WTC11 (cell line): ENCODE results near the gene ATG7. TPM values are rescaled to one million over a fixed set of nuclear protein-coding genes. Genes with fewer than 3 reads are reported as not detected.

Experiments used
- ATAC-seq: fragments of 200-7000 bp; cut with Tn5 transposase; 2 replicates; pipeline ENCODE4 v1.10.0; 2021; ENCODE audit warnings: mild to moderate bottlenecking, moderate library complexity
- CTCF ChIA-PET: fragments of 300-600 bp; sonication (Branson Sonifier 250); formaldehyde crosslinking; loops from one replicate; lab custom pipeline; 2021; ENCODE audit warnings: antibody characterized with exemption; lab: Charles Lee
- POLR2A ChIA-PET: fragments of 350-600 bp; sonication (Branson Sonifier 250); formaldehyde crosslinking; loops from one replicate; lab custom pipeline; 2021; ENCODE audit warnings: antibody characterized with exemption; lab: Charles Lee
- DNase-seq: peaks from one replicate; pipeline ENCODE4 v3.0.0; 2021; ENCODE audit warnings: low spot score
- H3K27ac Mint-ChIP-seq: 2 replicates; pipeline ENCODE4 v1.8.0; 2021; ENCODE audit warnings: mixed read lengths
- H3K27me3 Mint-ChIP-seq: 2 replicates; pipeline ENCODE4 v1.8.0; 2021; ENCODE audit warnings: low read depth, mild to moderate bottlenecking, moderate library complexity, mixed read lengths
- H3K36me3 Mint-ChIP-seq: 2 replicates; pipeline ENCODE4 v1.8.0; 2021; ENCODE audit warnings: mixed read lengths
- H3K4me1 Mint-ChIP-seq: 2 replicates; pipeline ENCODE4 v1.8.0; 2022; ENCODE audit warnings: mixed read lengths
- H3K4me3 Mint-ChIP-seq: 2 replicates; pipeline ENCODE4 v1.8.0; 2021; ENCODE audit warnings: mild to moderate bottlenecking, moderate library complexity, mixed read lengths
- H3K9me3 Mint-ChIP-seq: 2 replicates; pipeline ENCODE4 v1.8.0; 2021; ENCODE audit warnings: mixed read lengths
- CREB1 ChIP-seq: sonication (generic); formaldehyde crosslinking; IDR thresholded peaks from 2 replicates; pipeline ENCODE4 v1.8.0; 2023; ENCODE audit warnings: mild to moderate bottlenecking, missing genetic modification reagents
- E2F1 ChIP-seq: sonication (generic); formaldehyde crosslinking; IDR thresholded peaks from 2 replicates; pipeline ENCODE4 v1.8.0; 2022; ENCODE audit warnings: mild to moderate bottlenecking, missing genetic modification reagents
- EMX1 ChIP-seq: fragments of 250-450 bp; sonication (Bioruptor Pico); IDR thresholded peaks from 2 replicates; pipeline ENCODE4 v1.8.0; 2021; ENCODE audit warnings: mild to moderate bottlenecking
- ESRRA ChIP-seq: sonication (generic); formaldehyde crosslinking; IDR thresholded peaks from 2 replicates; pipeline ENCODE4 v1.8.1; 2022; ENCODE audit warnings: mild to moderate bottlenecking, missing genetic modification reagents, borderline replicate concordance
- ETV6 ChIP-seq: sonication (generic); formaldehyde crosslinking; IDR thresholded peaks from 2 replicates; pipeline ENCODE4 v1.8.1; 2022; ENCODE audit warnings: mild to moderate bottlenecking, missing genetic modification reagents
- FOXP1 ChIP-seq: sonication (generic); formaldehyde crosslinking; IDR thresholded peaks from 2 replicates; pipeline ENCODE4 v1.8.0; 2022; ENCODE audit warnings: missing genetic modification reagents, mild to moderate bottlenecking, moderate library complexity, borderline replicate concordance
- GRHL2 ChIP-seq: fragments of 250-450 bp; sonication (Bioruptor Pico); IDR thresholded peaks from 2 replicates; pipeline ENCODE4 v1.8.0; 2022; ENCODE audit warnings: mild to moderate bottlenecking, moderate library complexity; ENCODE audit not compliant: insufficient replicate concordance, severe bottlenecking
- GTF2I ChIP-seq: fragments of 250-450 bp; sonication (Bioruptor Pico); conservative IDR thresholded peaks from 2 replicates; pipeline ENCODE4 v1.4.0; 2021; ENCODE audit warnings: mild to moderate bottlenecking
- IRF1 ChIP-seq: sonication (generic); formaldehyde crosslinking; IDR thresholded peaks from 2 replicates; pipeline ENCODE4 v1.8.0; 2023; ENCODE audit warnings: missing genetic modification reagents
- MLX ChIP-seq: sonication (generic); formaldehyde crosslinking; IDR thresholded peaks from 2 replicates; pipeline ENCODE4 v1.8.1; 2023; ENCODE audit warnings: mild to moderate bottlenecking, missing genetic modification reagents, moderate library complexity
- TCF7 ChIP-seq: sonication (generic); formaldehyde crosslinking; IDR thresholded peaks from 2 replicates; pipeline ENCODE4 v1.8.0; 2022; ENCODE audit warnings: mild to moderate bottlenecking, low read depth, missing genetic modification reagents, moderate library complexity
- TP53 ChIP-seq: sonication (generic); formaldehyde crosslinking; IDR thresholded peaks from 2 replicates; pipeline ENCODE4 v1.8.1; 2023; ENCODE audit warnings: mild to moderate bottlenecking, missing genetic modification reagents
- ZNF263 ChIP-seq: sonication (generic); formaldehyde crosslinking; IDR thresholded peaks from 2 replicates; pipeline ENCODE4 v1.8.1; 2022; ENCODE audit warnings: low read depth, mild to moderate bottlenecking, moderate library complexity, missing genetic modification reagents
- ZNF423 ChIP-seq: fragments of 250-450 bp; sonication (Bioruptor Pico); IDR thresholded peaks from 2 replicates; pipeline ENCODE4 v2.1.2; 2022; ENCODE audit warnings: mild to moderate bottlenecking, moderate library complexity
- ZNF512 ChIP-seq: sonication (generic); formaldehyde crosslinking; IDR thresholded peaks from 2 replicates; pipeline ENCODE4 v1.8.1; 2022; ENCODE audit warnings: missing genetic modification reagents, borderline replicate concordance
- ZNF532 ChIP-seq: fragments of 250-450 bp; sonication (Bioruptor Pico); IDR thresholded peaks from 2 replicates; pipeline ENCODE4 v1.9.0; 2021; ENCODE audit warnings: mild to moderate bottlenecking, borderline replicate concordance
- ZNF671 ChIP-seq: fragments of 250-450 bp; sonication (Bioruptor Pico); IDR thresholded peaks from 2 replicates; pipeline ENCODE4 v1.8.0; 2021; ENCODE audit warnings: mild to moderate bottlenecking
- total RNA-seq: library from RNA; stranded (reverse); gene quantifications from 3 replicates; pipeline ENCODE4 v1.2.3, GENCODE V29; 2021
- TF ChIP-seq, protein P1 (sequence below): fragments of 250-450 bp; sonication (Bioruptor Pico); conservative IDR thresholded peaks from 2 replicates; pipeline ENCODE4 v1.9.0; 2021; ENCODE audit warnings: mild to moderate bottlenecking
- TF ChIP-seq, protein P2 (sequence below): fragments of 250-450 bp; sonication (Bioruptor Pico); IDR thresholded peaks from 2 replicates; pipeline ENCODE4 v1.8.0; 2021; ENCODE audit warnings: mild to moderate bottlenecking
- TF ChIP-seq, protein P3 (sequence below): fragments of 250-450 bp; sonication (Bioruptor Pico); IDR thresholded peaks from 2 replicates; pipeline ENCODE4 v1.9.0; 2021; ENCODE audit warnings: moderate library complexity, mild to moderate bottlenecking, inconsistent platforms, borderline replicate concordance
- TF ChIP-seq, protein P4 (sequence below): sonication (generic); formaldehyde crosslinking; IDR thresholded peaks from 2 replicates; pipeline ENCODE4 v1.8.1; 2023; ENCODE audit warnings: mild to moderate bottlenecking, moderate library complexity, missing genetic modification reagents

ATG7 gene
- total RNA-seq, 1 experiment from 2014 or later: 17.5 TPM

DNA sequence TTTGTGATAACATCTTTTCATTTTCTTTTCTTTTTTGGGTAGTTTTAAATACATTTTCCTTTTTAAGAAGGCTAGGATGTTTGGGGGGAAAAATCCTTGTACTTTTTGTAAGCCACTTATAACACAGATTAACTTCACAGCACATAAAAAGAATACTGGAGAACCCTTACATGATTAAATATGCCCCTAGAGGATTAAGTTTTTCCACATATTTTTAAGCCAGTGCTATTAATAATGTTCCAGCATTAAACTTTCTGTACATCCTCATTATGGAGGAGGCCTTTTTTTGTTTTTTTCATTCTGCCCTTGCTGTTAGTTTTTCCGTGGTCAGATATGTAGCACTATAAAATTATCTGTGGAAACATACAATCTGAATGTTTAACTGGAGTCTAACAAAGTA is 147.9 kb downstream of the ATG7 start (continued):
- TF ChIP-seq IRF1 (CRISPR knock-in tag) (no peak), ZNF532 (CRISPR knock-in tag) (no peak), ZNF512 (CRISPR knock-in tag) (no peak), ETV6 (CRISPR knock-in tag) (no peak)
- TF ChIP-seq, protein P1, sequence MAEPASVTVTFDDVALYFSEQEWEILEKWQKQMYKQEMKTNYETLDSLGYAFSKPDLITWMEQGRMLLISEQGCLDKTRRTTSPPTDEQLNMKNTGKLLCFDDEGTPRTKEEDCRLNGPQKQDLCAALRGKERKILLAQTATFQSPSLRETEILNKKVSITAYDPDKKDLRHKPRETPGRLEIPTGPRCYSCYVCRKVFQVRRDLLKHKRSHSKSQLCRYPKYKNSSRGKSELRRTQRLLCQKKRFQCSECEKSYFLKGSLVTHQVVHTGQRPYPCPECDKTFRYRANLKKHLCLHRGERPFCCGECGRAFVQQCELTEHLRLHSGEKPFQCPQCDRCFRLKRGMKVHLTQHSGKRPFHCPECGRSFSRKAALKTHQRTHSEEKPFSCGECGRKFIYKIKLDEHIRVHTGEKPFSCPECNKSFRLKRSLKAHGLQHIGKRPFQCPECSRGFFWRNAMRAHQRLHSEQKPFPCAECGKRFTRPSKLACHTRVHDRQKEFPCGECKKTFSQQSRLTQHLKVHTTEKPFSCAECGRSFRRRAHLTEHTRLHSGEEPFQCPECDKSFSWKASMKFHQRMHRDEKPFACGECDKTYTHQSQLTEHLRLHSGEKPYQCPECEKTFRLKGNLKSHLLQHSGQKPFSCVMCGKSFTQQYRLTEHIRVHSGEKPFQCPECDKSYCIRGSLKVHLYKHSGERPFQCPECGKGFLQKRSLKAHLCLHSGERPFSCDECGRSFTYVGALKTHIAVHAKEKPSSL (CRISPR knock-in tag): no peak

DNA sequence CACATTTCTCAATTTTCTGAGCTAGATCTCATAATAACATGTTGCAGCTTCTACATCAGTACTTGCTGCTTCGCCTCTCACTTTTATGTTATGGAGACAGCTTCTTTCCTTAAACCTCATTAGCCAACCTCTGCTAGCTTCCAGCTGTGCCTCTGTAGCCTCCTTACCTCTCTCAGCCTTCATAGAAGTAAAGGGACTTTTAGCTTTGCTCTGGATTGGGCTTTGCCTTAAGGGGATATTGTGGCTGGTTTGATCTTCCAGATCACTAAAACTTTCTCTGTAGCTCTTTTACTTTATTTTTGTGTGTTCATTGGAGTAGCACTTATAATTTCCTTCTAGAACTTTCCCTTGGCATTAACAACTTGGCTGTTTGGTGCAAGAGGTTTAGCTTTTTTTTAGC is 150.1 kb downstream of the ATG7 start:
- DNase-seq (no peak), ATAC-seq (no peak)
- Mint-ChIP-seq H3K9me3 (no peaks in the 10 kb centered on the region), H3K27ac (no peak overlapping the region), H3K36me3 (no peaks in the 10 kb centered on the region; the same call in 1 of the 2 replicates), H3K27me3 (no peaks in the 10 kb centered on the region), H3K4me1 (peaks cover 7% of the 10 kb centered on the region), H3K4me3 (no peak overlapping the region)
- ChIA-PET POLR2A (no interaction called here), CTCF (interaction anchor here (0.6 kb wide), 1 partner anchor 1057 kb away, joined by 6 read pairs; no protein-coding TSS in a partner anchor)
- TF ChIP-seq, protein P2, sequence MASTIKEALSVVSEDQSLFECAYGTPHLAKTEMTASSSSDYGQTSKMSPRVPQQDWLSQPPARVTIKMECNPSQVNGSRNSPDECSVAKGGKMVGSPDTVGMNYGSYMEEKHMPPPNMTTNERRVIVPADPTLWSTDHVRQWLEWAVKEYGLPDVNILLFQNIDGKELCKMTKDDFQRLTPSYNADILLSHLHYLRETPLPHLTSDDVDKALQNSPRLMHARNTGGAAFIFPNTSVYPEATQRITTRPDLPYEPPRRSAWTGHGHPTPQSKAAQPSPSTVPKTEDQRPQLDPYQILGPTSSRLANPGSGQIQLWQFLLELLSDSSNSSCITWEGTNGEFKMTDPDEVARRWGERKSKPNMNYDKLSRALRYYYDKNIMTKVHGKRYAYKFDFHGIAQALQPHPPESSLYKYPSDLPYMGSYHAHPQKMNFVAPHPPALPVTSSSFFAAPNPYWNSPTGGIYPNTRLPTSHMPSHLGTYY (CRISPR knock-in tag): no peak
- TF ChIP-seq, protein P3, sequence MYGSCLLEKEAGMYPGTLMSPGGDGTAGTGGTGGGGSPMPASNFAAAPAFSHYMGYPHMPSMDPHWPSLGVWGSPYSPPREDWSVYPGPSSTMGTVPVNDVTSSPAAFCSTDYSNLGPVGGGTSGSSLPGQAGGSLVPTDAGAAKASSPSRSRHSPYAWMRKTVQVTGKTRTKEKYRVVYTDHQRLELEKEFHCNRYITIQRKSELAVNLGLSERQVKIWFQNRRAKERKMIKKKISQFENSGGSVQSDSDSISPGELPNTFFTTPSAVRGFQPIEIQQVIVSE: no peak
- TF ChIP-seq EMX1 (no peak), TCF7 (CRISPR knock-in tag) (no peak), GTF2I (CRISPR knock-in tag) (no peak), ESRRA (CRISPR knock-in tag) (no peak), ZNF423 (CRISPR knock-in tag) (no peak), GRHL2 (CRISPR knock-in tag) (no peak), ZNF263 (CRISPR knock-in tag) (no peak), ZNF671 (CRISPR knock-in tag) (no peak), CREB1 (CRISPR knock-in tag) (no peak), FOXP1 (CRISPR knock-in tag) (no peak), MLX (CRISPR knock-in tag) (no peak), E2F1 (no peak), TP53 (no peak)
- TF ChIP-seq, protein P4, sequence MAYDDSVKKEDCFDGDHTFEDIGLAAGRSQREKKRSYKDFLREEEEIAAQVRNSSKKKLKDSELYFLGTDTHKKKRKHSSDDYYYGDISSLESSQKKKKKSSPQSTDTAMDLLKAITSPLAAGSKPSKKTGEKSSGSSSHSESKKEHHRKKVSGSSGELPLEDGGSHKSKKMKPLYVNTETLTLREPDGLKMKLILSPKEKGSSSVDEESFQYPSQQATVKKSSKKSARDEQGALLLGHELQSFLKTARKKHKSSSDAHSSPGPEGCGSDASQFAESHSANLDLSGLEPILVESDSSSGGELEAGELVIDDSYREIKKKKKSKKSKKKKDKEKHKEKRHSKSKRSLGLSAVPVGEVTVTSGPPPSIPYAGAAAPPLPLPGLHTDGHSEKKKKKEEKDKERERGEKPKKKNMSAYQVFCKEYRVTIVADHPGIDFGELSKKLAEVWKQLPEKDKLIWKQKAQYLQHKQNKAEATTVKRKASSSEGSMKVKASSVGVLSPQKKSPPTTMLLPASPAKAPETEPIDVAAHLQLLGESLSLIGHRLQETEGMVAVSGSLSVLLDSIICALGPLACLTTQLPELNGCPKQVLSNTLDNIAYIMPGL (CRISPR knock-in tag): no peak
